EH (cell line): ENCODE data around the gene EAF1.
"Not testable (repeated sequence)": the region's sequence is repeated elsewhere in the genome, so short reads cannot be mapped to it uniquely, and the experiment has no call there.

Source experiments
- DNase-seq: peaks from one replicate; pipeline ENCODE4 v3.0.0-alpha.2; 2015; ENCODE audit warnings: low read depth

EAF1 gene

DNA sequence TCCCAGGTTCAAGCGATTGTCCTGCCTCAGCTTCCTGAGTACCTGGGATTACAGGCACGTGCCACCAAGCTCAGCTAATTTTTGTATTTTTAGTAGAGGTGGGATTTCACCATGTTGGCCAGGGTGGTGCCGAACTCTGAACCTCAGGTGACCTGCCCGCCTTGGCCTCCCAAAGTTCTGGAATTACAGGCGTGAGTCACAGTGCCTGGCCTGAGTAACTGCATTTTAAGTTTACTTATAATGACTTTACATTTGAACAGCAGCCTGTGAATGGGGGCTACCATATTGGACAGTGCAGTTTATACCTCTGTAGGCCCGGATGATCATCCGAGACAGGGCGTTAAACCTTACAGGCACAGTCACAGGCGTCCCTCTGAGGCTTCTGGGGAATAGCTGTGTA, 24.8 kb downstream of the EAF1 start:
- DNase-seq, result no peak

GRCh38 chr3:15452961-15453360, 25.6 kb downstream of the EAF1 start:
- DNase-seq, result no peak

- DNase-seq, result no peak
Observed at GRCh38 chr3:15453501-15453900, 26.1 kb downstream of the EAF1 start.

DNA sequence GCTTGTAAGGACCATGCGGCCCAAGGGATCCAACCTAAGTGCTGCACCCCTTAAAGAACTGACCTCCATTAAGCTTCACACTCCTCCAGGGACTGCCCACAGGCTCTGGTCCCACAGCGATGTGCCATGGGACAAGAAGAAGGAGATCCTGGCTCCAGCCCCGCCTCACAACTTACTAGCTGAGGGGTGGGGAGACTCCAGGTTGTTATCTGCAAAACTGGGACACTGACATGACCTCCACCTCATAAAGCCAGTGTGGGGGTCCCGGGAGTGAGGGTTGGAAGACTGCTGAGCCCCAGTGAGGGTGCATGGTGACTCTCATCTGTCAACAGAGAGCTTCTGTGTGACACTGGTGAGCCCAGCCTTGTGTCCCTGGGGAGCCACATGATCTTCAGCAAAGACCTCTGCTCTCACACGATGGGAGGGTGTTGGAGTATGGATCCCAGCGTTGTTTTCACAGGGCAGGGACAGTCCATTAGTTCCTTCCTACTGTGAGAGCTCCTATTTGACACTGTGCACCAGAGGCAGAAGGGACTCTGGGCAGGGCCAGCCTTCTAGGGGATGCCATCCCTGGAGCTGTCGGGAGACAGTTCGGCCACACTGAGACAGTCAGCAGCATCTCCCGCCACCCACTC, 26.7 kb downstream of the EAF1 start:
- DNase-seq, result no peak

DNA sequence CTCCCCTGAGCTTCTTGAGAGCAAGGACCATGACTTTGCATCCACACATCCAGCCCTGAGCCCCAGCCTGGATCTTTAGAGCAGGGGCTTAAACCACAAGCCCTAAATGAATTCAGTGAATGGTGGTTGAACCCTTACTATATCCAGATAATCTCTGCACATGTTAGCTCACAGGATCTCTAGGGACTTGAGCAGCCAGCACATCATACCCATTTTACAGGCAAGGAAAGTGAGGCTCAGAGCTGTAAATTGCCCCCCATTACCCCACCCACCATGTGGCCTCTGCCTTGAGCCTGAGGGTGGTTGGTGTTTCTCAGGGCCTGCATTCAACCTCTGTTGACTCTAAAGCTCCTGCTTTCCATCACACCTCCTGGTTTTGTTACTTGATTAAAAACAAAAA, 27.6 kb downstream of the EAF1 start:
- DNase-seq, result no peak

GRCh38 chr3:15455756-15456155, 28.4 kb downstream of the EAF1 start:
- DNase-seq, result no peak

DNA sequence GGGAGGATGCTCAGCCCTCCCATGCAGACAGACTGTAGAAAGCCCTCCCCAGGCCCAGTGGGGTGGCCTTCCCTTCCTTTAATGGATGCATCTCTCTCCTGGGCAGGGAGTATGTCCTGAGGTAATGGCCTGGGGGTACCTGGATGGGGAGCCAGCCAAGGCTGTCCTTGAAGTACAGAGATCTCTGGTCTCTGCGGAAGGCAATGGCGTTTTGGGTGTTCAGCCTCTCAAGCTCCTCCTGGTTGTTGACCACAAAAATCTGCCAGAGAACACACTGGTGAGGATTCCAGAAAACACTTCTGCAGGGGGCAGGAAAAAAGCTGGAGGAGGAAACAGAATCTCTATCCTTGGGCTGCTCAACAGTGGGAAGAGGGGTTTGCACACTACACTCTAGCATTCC, 28.9 kb downstream of the EAF1 start:
- DNase-seq, result no peak

DNA sequence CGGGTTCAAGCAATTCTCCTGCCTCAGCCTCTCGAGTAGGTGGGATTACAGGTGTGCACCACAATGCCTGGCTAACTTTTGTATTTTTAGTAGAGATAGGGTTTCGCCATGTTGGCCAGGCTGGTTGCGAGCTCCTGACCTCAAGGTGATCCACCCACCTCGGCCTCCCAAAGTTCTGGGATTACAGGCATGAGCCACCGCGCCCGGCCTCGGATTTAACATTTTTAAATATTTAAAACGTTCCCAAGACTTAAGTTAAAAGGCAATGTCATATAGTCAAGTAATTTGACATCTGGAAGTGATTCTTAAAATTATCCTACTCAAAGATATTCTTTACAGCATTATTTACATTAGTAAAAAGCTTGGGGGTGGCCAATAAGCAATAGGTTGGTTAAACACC, 29.5 kb downstream of the EAF1 start:
- not testable (repeated sequence) for DNase-seq

DNA sequence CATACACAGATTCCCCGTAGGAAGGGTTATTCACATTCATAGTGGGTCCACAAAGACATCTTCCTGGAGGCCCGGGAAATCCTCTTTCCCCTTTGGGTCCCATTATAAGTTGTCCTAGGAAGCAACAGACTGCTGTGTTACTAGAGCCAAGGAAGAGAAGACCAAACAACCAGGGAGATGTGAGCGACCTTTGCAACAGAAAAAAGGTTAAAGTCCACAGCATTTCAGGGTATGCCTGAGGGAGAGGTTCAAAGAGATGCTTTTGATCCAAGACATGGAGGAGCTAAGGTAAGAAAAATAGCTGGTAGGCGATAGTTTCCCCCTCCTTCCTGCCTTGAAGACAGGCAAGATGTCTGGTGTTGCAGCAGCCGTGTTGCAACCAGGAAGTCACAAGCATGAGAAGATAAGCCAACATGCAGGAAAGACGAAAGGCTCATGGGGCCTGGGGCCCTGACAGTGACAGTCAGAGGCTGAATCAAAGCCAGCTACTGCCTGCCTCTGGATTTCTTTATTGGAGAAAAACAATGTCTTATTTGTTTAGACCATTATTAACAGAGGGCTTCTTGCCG, 30.9 kb downstream of the EAF1 start:
- no peak for DNase-seq

DNA sequence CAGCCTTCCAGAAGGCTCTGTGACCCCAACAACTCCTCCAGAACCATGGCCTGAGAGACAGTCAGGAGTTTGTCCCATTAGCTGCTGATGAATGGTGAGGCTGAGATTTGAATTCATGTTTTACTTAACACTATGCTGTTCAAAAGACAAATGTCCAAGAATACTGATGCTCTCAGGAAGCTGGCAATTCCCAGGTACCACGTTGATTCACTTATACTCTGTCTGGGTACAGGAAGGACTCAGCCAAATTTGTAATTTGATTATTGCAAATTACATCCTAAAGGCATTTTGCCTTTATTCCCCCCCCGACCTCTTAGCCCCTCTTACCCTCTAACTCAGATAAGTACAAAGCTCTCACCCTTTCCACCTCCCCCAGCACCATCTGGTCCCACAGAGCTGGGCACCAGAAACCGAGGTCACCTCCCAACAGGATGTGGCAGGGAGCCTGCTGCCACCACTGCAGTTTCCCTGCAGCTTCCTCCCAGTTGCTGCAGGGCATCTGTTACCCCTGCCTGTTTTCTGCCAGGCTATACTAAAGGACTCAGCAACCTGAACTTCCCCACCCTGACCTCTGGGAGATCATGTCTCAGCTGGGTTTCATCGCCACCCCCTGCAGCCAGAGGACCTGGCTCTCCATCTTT, 33.6 kb downstream of the EAF1 start:
- no peak for DNase-seq

DNA sequence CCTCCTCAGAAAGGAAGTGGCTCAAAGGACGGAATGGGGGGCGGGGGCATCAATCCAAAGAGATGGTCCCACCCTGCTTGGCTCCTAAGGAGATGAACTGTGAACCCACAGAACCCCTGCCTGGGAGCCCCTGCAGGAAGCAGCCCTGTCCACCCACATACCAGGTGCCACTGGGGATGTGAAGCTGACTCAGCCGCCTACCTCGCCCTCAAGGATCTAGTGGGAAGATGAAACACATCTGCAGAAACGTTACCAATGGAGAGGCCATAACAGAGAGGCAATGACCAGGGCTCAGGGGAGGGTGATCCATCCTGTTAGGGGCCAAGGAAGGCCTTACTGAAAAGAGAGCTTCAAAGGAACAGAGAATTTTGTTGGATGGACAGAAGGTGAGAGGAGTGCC, 35.1 kb downstream of the EAF1 start:
- no peak for DNase-seq

GRCh38 chr3:15465876-15466585, 38.6 kb downstream of the EAF1 start:
- no peak for DNase-seq

DNA sequence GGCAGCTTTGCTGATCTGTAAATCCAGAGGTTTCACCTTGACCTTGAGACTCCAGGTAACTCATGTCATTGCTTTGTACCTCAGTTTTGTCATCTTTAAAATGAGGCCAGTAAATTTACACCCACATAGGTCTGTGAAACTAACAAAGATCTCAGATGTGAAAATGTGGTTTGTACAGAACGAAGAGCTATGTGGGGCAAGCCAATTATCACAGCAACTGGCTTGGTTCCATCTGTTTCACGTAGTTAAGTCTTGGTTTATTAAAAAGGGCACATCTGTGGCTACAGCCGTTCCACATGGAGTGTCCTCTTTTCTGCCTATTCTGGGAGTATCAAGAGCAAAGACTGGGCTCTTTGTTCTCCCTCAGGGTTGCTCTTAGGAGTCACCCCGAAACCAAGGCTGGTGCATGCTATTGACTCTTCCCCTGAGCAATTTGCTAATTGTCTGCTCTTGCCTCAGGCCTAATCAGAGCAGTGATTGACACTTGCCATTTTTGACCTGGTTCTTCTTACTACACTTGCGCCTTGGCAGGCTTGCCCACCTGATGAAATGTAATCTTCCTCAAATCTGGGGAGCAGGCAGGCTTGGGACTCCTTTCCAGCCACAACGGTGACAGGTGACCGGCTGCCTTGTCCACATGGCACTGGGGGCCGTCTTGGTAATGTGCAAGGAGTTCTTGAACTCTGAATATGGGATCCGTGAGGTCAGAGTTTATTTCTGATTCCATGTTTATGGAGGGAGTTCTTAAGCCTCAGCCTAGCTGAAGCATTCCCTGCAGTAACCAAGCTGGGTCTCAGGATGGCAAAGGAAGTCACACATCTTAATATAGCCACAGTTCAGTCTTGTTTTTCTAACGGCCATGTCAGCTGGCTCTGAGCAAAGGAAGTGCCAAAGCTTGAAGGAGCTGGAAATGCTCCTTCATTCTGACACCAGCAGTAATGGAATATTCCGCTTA, 40.1 kb downstream of the EAF1 start:
- DNase-seq, result no peak

GRCh38 chr3:15470261-15470660, 42.9 kb downstream of the EAF1 start:
- no peak for DNase-seq

DNA sequence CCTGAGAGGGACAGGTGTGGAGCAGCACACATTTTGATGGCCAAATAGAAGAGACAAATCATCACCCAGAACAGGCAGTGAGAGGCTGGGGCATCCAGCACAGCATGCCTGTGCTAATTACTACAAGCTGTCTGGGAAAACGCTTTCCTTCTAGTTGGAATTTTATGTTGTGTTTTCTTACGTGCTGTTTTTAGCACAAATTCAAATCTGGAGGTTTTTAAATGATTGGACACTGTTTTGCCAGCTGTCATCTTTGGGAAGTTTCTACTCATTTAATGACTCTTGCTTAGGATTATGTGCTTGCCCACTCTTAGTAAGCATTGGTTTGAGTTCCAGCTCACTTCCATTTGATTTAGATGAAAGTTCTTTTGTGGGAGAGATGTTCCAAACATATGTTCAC, 43.5 kb downstream of the EAF1 start:
- peak; percentile 13 for DNase-seq

GRCh38 chr3:15471861-15472260, 44.5 kb downstream of the EAF1 start:
- DNase-seq, result no peak

GRCh38 chr3:15475161-15475560, 47.8 kb downstream of the EAF1 start:
- no peak for DNase-seq

DNA sequence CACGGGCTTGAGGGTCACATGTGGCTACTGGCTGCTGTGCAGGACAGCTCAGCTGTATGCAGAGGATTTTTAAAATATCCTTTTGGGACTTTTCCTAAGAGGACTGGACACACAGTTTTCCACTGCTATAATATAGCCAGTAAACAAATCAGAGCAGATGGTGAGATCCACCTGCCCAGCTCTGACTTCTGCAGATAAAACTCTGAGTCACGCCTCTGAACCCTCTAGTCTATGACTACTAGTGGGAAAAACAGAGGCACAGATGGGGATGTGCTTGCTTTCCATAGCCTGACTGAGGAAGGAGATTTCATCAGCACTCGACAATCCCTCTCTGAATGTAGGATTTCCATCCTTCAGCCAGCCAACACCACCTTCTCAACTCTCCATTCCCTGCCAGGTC, 49.0 kb downstream of the EAF1 start:
- DNase-seq, result no peak

DNA sequence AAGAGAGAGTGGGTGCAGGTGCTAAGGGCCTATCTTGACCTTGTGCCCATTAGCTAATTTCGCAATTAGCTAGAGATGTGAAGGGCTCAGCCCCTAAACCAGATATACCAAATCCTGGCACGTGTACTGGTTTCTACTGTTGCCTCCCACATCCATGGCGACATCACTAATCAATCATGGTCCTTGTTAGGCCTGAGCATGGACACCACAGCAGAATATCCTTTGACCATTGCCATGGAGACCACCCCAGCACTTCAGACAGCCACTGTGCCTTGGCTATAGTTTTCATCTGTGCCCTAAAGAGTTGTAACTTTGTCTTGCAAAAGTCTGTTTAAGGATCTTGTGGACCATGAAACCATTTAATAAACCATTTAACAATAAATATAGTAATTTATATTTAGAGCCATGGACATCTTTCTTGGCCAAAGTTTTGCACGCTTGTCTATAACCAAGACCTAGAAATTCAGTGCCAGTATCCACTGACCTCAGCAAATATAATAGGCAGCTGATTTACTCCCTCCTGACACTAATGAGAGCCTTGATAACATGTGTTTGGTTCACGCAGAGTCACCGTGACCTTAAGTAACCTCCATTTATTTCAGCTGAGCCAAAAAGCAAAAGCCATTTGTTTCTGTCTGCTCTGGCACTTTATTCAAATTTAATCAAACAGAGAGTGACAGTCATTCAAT, 50.7 kb downstream of the EAF1 start:
- no peak for DNase-seq

GRCh38 chr3:15478640-15478979, 51.2 kb downstream of the EAF1 start:
- no peak for DNase-seq

DNA sequence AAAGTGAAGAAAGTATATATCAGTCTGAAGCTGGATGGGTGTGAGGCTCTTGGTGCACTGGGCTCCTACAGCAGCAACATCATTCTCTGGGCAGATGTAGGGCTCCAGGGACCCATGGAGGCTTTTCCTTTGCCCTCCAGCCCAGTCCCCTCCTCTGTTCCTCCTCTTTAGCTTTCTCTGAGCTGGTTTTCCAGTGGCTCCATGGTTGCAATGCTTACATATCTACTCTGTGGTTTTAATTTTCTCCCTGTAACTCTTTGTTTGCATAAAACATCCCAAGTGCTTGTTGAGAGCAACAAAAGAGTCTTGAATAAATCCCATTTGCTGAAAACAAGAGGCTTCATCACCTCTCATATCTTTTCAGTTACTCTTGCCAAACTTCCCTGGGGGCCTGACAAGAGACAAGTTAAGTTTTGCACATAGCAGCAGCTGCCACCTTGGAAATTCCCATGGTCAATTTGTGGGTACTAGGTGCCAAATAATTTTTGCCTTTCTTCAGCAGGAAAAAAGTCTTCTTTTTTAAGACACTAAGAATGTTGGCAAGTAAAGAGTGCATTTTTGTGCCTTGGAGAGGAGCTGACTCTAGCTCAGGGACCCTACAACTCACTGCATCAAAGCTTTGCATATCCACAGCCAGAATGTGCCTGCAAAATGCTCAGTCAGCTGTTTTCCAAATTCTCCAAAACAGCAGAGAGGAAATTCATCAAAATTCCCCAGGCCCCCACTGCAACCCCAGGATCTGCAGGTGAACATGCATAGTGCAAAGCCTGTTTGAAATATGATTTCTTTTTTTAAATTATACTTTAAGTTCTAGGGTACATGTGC, 52.2 kb downstream of the EAF1 start:
- no peak for DNase-seq
